ENCODE measurements around the gene IGF2R.

Gene IGF2R

GRCh38 chr6:159996087-159996622 is 27.3 kb downstream of the IGF2R start:
- TF ChIP-seq TAF1 (IDR thresholded peaks at IDR 0.05; ENCODE audit: low read depth) (no peak), NFIC (IDR thresholded peaks at IDR 0.05) (no peak), YY1 (IDR thresholded peaks at IDR 0.05; ENCODE audit: low read depth) (no peak), EP300 (IDR thresholded peaks at IDR 0.05; ENCODE audit: borderline replicate concordance) (no peak), TCF12 (IDR thresholded peaks at IDR 0.05; ENCODE audit: low read depth) (no peak), MAX (IDR thresholded peaks at IDR 0.05) (no peak), REST (IDR thresholded peaks at IDR 0.05; ENCODE audit: low read depth) (no peak), TEAD4 (IDR thresholded peaks at IDR 0.05) (no peak)

- TF ChIP-seq EP300 (IDR thresholded peaks at IDR 0.05; ENCODE audit: borderline replicate concordance) (no peak), TCF12 (IDR thresholded peaks at IDR 0.05; ENCODE audit: low read depth) (no peak), MAX (IDR thresholded peaks at IDR 0.05) (no peak), USF1 (IDR thresholded peaks at IDR 0.05) (no peak), FOXM1 (IDR thresholded peaks at IDR 0.05; ENCODE audit: borderline replicate concordance, low read depth) (no peak), REST (IDR thresholded peaks at IDR 0.05; ENCODE audit: low read depth) (no peak), RAD21 (IDR thresholded peaks at IDR 0.05; ENCODE audit: low read depth) (no peak), CREB1 (IDR thresholded peaks at IDR 0.05; ENCODE audit: low read depth) (no peak), TAF1 (IDR thresholded peaks at IDR 0.05; ENCODE audit: low read depth) (no peak), EGR1 (IDR thresholded peaks at IDR 0.05) (no peak), ZBTB7A (IDR thresholded peaks at IDR 0.05; ENCODE audit: low read depth) (no peak)
These were observed 28.0 kb downstream of the IGF2R start for GRCh38 chr6:159996626-159997497.

GRCh38 chr6:159997498-159998101 is 28.7 kb downstream of the IGF2R start:
- TF ChIP-seq RAD21 (IDR thresholded peaks at IDR 0.05; ENCODE audit: low read depth) (no peak), TAF1 (IDR thresholded peaks at IDR 0.05; ENCODE audit: low read depth) (no peak), TCF12 (IDR thresholded peaks at IDR 0.05; ENCODE audit: low read depth) (no peak), ZBTB7A (IDR thresholded peaks at IDR 0.05; ENCODE audit: low read depth) (no peak), NFIC (IDR thresholded peaks at IDR 0.05) (no peak)

GRCh38 chr6:159998538-159998937 is 29.7 kb downstream of the IGF2R start:
- TF ChIP-seq CREB1 (IDR thresholded peaks at IDR 0.05; ENCODE audit: low read depth) (no peak), REST (IDR thresholded peaks at IDR 0.05; ENCODE audit: low read depth) (no peak), MAX (IDR thresholded peaks at IDR 0.05) (no peak), FOXM1 (IDR thresholded peaks at IDR 0.05; ENCODE audit: borderline replicate concordance, low read depth) (no peak), RAD21 (IDR thresholded peaks at IDR 0.05; ENCODE audit: low read depth) (no peak), USF1 (IDR thresholded peaks at IDR 0.05) (no peak), YY1 (IDR thresholded peaks at IDR 0.05; ENCODE audit: low read depth) (no peak), EGR1 (IDR thresholded peaks at IDR 0.05) (no peak), EP300 (IDR thresholded peaks at IDR 0.05; ENCODE audit: borderline replicate concordance) (no peak), TCF12 (IDR thresholded peaks at IDR 0.05; ENCODE audit: low read depth) (no peak), CEBPB (IDR thresholded peaks at IDR 0.05) (no peak), ZBTB7A (IDR thresholded peaks at IDR 0.05; ENCODE audit: low read depth) (no peak), NFIC (IDR thresholded peaks at IDR 0.05) (no peak)

Measured in Ishikawa (cell line).